Liver (tissue), 9 donors: ENCODE measurements around the gene WSCD1. TPM values are rescaled to one million over a fixed set of nuclear protein-coding genes. Genes with fewer than 3 reads are reported as not detected.

Experiments used
- DNase-seq: peaks from one replicate; pipeline ENCODE4 v3.0.0-alpha.2; 2017; ENCODE audit warnings: low spot score
- H3K27ac ChIP-seq, 2 donors: one replicate each; pipeline ENCODE4 v1.7.0; 2013; ENCODE audit warnings: inconsistent platforms in 2 of 2, low read length in 2 of 2, control low read depth in 1 of 2, low read depth in 1 of 2, mild to moderate bottlenecking in 1 of 2
- H3K27me3 ChIP-seq, 4 donors: one replicate each; pipeline versions ENCODE4 v1.6.1 to v1.7.0; 2013; ENCODE audit warnings: low read length in 3 of 4, inconsistent platforms in 1 of 4, mild to moderate bottlenecking in 1 of 4, moderate library complexity in 1 of 4; ENCODE audit not compliant: control insufficient read depth in 4 of 4, insufficient read depth in 4 of 4
- H3K36me3 ChIP-seq, 4 donors: one replicate each; pipeline versions ENCODE4 v1.6.1 to v1.7.0; 2013; ENCODE audit warnings: low read length in 3 of 4, mild to moderate bottlenecking in 3 of 4, low read depth in 1 of 4, moderate library complexity in 1 of 4; ENCODE audit not compliant: control insufficient read depth in 4 of 4, insufficient read depth in 3 of 4
- H3K4me1 ChIP-seq, 4 donors: one replicate each; pipeline versions ENCODE4 v1.6.1 to v1.7.0; 2013; ENCODE audit warnings: low read length in 3 of 4, mild to moderate bottlenecking in 3 of 4, moderate library complexity in 1 of 4; ENCODE audit not compliant: control insufficient read depth in 4 of 4, insufficient read depth in 4 of 4
- H3K4me3 ChIP-seq, 3 donors: one replicate each; pipeline versions ENCODE4 v1.6.1 to v1.7.0; 2013; ENCODE audit warnings: low read length in 3 of 3, control low read depth in 1 of 3, low read depth in 1 of 3, mild to moderate bottlenecking in 1 of 3
- H3K9ac ChIP-seq, 2 donors: one replicate each; pipeline ENCODE4 v1.7.0; 2013; ENCODE audit warnings: low read length in 2 of 2, mild to moderate bottlenecking in 2 of 2, moderate library complexity in 2 of 2, control low read depth in 1 of 2, low read depth in 1 of 2
- H3K9me3 ChIP-seq, 4 donors: one replicate each; pipeline versions ENCODE4 v1.6.1 to v1.7.0; 2013; ENCODE audit warnings: low read length in 3 of 4; ENCODE audit not compliant: control insufficient read depth in 4 of 4
- EGR1 ChIP-seq, 2 donors: IDR thresholded peaks; 2 replicates each; pipeline ENCODE4 v1.6.1; 2016 to 2018; ENCODE audit warnings: antibody characterized with exemption in 2 of 2, low read depth in 2 of 2
- FOXA1 ChIP-seq: IDR thresholded peaks from 2 replicates; pipeline ENCODE4 v1.6.1; 2016; ENCODE audit warnings: antibody characterized with exemption
- FOXA2 ChIP-seq: IDR thresholded peaks from 2 replicates; pipeline ENCODE4 v1.6.1; 2016; ENCODE audit warnings: antibody characterized with exemption
- GABPA ChIP-seq, 2 donors: IDR thresholded peaks in 1 of 2; conservative IDR thresholded peaks in 1 of 2; 2 replicates each; pipeline ENCODE4 v1.6.1; 2016; ENCODE audit warnings: antibody characterized with exemption in 2 of 2, mild to moderate bottlenecking in 1 of 2, moderate library complexity in 1 of 2
- HNF4A ChIP-seq, 2 donors: conservative IDR thresholded peaks; 2 replicates each; pipeline ENCODE4 v1.6.1; 2016; ENCODE audit warnings: antibody characterized with exemption in 2 of 2, mild to moderate bottlenecking in 2 of 2
- HNF4G ChIP-seq: IDR thresholded peaks from 2 replicates; pipeline ENCODE4 v1.6.1; 2016; ENCODE audit warnings: antibody characterized with exemption
- JUND ChIP-seq, 2 donors: IDR thresholded peaks; 2 replicates each; pipeline ENCODE4 v1.6.1; 2016; ENCODE audit warnings: antibody characterized with exemption in 2 of 2
- MAX ChIP-seq: IDR thresholded peaks from 2 replicates; pipeline ENCODE4 v1.6.1; 2016; ENCODE audit warnings: antibody characterized with exemption
- NR2F2 ChIP-seq: IDR thresholded peaks from 2 replicates; pipeline ENCODE4 v1.6.1; 2016; ENCODE audit warnings: antibody characterized with exemption
- RAD21 ChIP-seq, 2 donors: IDR thresholded peaks; 2 replicates each; pipeline ENCODE4 v1.6.1; 2016; ENCODE audit warnings: antibody characterized with exemption in 2 of 2, mild to moderate bottlenecking in 2 of 2
- REST ChIP-seq: IDR thresholded peaks from 2 replicates; pipeline ENCODE4 v1.6.1; 2016; ENCODE audit warnings: antibody characterized with exemption, mild to moderate bottlenecking
- RXRA ChIP-seq, 2 donors: IDR thresholded peaks; 2 replicates each; pipeline ENCODE4 v1.6.1; 2017 to 2018; ENCODE audit warnings: antibody characterized with exemption in 2 of 2, mild to moderate bottlenecking in 1 of 2
- SP1 ChIP-seq: IDR thresholded peaks from 2 replicates; pipeline ENCODE4 v1.6.1; 2018; ENCODE audit warnings: antibody characterized with exemption, mild to moderate bottlenecking
- TAF1 ChIP-seq: conservative IDR thresholded peaks from 2 replicates; pipeline ENCODE4 v1.6.1; 2016; ENCODE audit warnings: antibody characterized with exemption, mild to moderate bottlenecking
- YY1 ChIP-seq: IDR thresholded peaks from 2 replicates; pipeline ENCODE4 v1.6.1; 2016; ENCODE audit warnings: antibody characterized with exemption, mild to moderate bottlenecking
- ZBTB33 ChIP-seq: IDR thresholded peaks from 2 replicates; pipeline ENCODE4 v1.6.1; 2016; ENCODE audit warnings: antibody characterized with exemption
- WGBS: extraction: QIAGEN DNeasy Blood & Tissue Kit; methylation state at CpG from one replicate; pipeline ENCODE4 v1.1.7; 2013; 5-methylcytosine and 5-hydroxymethylcytosine counted together
- polyA plus RNA-seq, 2 donors: library from polyadenylated mRNA; stranded (reverse) in 1 of 2; unstranded in 1 of 2; fragments of 200-250 nt in 1 of 2; fragments of >200 nt in 1 of 2; fragmentation: Nextera tagmentation in 1 of 2; extraction: Ambion mirVana in 1 of 2; gene quantifications; one replicate each; pipeline versions ENCODE4 v1.2.1 to v1.2.3, GENCODE V29; 2013 to 2015
- total RNA-seq, 2 donors: library from RNA; depleted of rRNA; stranded (reverse); fragments of >200 nt; gene quantifications; one replicate each; pipeline ENCODE4 v1.2.3, GENCODE V29; 2014
- TF ChIP-seq, protein P1 (sequence below): IDR thresholded peaks from 2 replicates; pipeline ENCODE4 v1.6.1; 2016; ENCODE audit warnings: antibody characterized with exemption
- TF ChIP-seq, protein P2 (sequence below): fragments of 150-350 bp; IDR thresholded peaks from 2 replicates; pipeline ENCODE4 v1.5.1; 2017; ENCODE audit warnings: improper control_type of control experiment, low read depth, low read length; ENCODE audit not compliant: missing input control
- donor health status: healthy.
- donor health status: healthy.
- donor health status: healthy.
- donor health status: healthy.
- donor health status: healthy.

The WSCD1 gene
- total and polyA plus RNA-seq, 4 donors, result 0.10 to 3.8 (median 1.3) TPM

DNA sequence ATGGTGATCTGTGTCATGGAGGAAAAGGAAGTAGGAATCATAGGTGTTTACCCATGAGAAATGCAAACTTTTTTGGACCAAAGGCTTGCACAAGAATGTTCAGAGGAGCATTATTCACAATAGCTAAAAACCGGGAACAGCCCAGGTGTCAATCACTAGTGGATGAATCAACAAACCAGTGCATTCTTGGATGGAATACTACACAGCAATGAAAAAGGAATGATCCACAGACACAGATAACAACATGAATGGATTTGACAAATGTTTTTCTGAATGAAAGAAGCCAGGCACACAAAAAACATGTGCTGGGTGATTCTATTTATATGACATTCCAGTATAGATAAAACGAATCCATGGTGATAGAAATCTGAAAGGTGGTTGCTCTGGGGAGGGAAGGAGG lies 36.0 kb downstream of the WSCD1 start:
- DNase-seq, result no peak
- H3K9ac ChIP-seq, result no peak overlapping the region
- H3K4me3 ChIP-seq, result no peak overlapping the region
- H3K27ac ChIP-seq, result no peak overlapping the region
- H3K27me3 ChIP-seq, result no peaks in the 10 kb centered on the region
- no peaks in the 10 kb centered on the region for H3K9me3 ChIP-seq
- TF ChIP-seq GABPA (IDR thresholded peaks at IDR 0.05 in 1 of 2, conservative IDR thresholded peaks at IDR 0.05 in 1 of 2), result no peak
- TF ChIP-seq TAF1, result no peak
- no peak for TF ChIP-seq RXRA (IDR thresholded peaks at IDR 0.05)
- no peak for TF ChIP-seq RAD21 (IDR thresholded peaks at IDR 0.05)
- TF ChIP-seq HNF4A (conservative IDR thresholded peaks at IDR 0.05), result no peak
- no peak for TF ChIP-seq ZBTB33
- TF ChIP-seq EGR1 (IDR thresholded peaks at IDR 0.05; ENCODE audit: low read depth in 2 of 2), result no peak
- no peak for TF ChIP-seq SP1
- TF ChIP-seq, protein P1, sequence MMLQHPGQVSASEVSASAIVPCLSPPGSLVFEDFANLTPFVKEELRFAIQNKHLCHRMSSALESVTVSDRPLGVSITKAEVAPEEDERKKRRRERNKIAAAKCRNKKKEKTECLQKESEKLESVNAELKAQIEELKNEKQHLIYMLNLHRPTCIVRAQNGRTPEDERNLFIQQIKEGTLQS, result no peak
- TF ChIP-seq JUND (IDR thresholded peaks at IDR 0.05), result no peak
- TF ChIP-seq, protein P2, sequence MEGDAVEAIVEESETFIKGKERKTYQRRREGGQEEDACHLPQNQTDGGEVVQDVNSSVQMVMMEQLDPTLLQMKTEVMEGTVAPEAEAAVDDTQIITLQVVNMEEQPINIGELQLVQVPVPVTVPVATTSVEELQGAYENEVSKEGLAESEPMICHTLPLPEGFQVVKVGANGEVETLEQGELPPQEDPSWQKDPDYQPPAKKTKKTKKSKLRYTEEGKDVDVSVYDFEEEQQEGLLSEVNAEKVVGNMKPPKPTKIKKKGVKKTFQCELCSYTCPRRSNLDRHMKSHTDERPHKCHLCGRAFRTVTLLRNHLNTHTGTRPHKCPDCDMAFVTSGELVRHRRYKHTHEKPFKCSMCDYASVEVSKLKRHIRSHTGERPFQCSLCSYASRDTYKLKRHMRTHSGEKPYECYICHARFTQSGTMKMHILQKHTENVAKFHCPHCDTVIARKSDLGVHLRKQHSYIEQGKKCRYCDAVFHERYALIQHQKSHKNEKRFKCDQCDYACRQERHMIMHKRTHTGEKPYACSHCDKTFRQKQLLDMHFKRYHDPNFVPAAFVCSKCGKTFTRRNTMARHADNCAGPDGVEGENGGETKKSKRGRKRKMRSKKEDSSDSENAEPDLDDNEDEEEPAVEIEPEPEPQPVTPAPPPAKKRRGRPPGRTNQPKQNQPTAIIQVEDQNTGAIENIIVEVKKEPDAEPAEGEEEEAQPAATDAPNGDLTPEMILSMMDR, result no peak
- no peak for TF ChIP-seq FOXA1
- TF ChIP-seq FOXA2, result no peak
- TF ChIP-seq REST, result no peak
- no peak for TF ChIP-seq MAX
- TF ChIP-seq YY1, result no peak
- no peak for TF ChIP-seq HNF4G
- TF ChIP-seq NR2F2, result no peak
- H3K4me1 ChIP-seq, result no peaks in the 10 kb centered on the region
- H3K36me3 ChIP-seq, result no peaks in the 10 kb centered on the region
- 87% methylated on average over 2 of the region's 2 CpGs for WGBS
